ENCODE results near the gene MAN1A1.
"Not testable (repeated sequence)": the region's sequence is repeated elsewhere in the genome, so short reads cannot be mapped to it uniquely, and the experiment has no call there.

Gene MAN1A1

DNA sequence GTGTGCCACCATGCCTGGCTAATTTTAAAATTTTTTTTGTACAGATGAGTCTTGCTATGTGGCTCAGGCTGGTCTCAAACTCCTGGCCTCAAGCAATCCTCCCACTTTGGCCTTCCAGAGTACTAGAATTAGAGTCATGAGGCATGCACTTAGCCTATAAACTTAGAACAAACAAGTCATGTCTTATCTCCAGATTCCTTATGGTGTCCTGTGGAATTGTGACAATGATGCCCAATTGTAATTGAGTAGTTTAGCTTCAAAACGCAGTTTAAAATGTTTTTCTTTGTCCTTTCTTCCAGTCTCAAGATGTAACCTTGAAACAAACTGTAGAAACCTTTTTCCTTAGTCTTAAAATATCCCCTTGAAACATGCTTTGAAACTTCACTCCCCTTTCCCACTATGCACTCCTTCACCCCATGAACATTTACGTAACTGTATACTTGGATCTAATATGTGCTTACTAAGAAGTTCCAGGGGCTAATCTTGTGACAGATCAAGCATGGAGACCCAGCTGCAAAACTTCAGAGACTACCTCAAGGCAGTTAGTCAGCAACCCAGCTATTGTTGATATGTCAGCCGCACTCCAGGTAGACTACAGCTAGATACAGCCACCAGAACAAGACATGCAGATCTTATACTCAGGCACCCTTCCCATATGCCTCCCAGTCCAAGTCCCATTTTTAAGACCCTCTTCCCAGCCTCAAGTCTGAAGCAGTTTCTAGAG is 46.2 kb downstream of the MAN1A1 start:
- no peak for DNase-seq (ENCODE audit: low spot score)
- in situ Hi-C loops (cut with MboI; ENCODE audit: low sequenced_read_pairs, unreplicated experiment), result no loop called here
- TF ChIP-seq, protein P1, sequence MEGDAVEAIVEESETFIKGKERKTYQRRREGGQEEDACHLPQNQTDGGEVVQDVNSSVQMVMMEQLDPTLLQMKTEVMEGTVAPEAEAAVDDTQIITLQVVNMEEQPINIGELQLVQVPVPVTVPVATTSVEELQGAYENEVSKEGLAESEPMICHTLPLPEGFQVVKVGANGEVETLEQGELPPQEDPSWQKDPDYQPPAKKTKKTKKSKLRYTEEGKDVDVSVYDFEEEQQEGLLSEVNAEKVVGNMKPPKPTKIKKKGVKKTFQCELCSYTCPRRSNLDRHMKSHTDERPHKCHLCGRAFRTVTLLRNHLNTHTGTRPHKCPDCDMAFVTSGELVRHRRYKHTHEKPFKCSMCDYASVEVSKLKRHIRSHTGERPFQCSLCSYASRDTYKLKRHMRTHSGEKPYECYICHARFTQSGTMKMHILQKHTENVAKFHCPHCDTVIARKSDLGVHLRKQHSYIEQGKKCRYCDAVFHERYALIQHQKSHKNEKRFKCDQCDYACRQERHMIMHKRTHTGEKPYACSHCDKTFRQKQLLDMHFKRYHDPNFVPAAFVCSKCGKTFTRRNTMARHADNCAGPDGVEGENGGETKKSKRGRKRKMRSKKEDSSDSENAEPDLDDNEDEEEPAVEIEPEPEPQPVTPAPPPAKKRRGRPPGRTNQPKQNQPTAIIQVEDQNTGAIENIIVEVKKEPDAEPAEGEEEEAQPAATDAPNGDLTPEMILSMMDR (IDR thresholded peaks at IDR 0.05; ENCODE audit: borderline replicate concordance, control extremely low read depth, extremely low read depth, insufficient read depth, missing control alignments), result no peak

DNA sequence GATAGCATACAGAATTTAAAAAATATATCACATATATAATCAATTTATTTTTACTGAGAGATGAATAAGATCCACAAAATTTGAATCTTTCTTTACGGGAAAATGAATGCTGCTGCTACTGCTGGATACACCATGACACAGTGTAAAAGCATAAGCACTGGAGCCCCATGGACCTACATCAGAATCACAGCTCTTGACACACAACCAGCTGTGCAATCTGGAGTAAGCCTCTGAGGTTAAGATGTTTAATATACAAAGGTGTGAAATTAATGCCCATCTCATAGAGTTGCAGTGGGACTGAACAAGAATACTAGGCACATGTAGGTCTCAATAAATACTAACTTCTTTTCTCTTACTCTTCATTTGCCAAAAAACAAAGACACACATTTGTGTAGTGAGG is 48.1 kb downstream of the MAN1A1 start:
- in situ Hi-C loops (cut with MboI; ENCODE audit: low sequenced_read_pairs, unreplicated experiment), result no loop called here
- no peak for DNase-seq (ENCODE audit: low spot score)

DNA sequence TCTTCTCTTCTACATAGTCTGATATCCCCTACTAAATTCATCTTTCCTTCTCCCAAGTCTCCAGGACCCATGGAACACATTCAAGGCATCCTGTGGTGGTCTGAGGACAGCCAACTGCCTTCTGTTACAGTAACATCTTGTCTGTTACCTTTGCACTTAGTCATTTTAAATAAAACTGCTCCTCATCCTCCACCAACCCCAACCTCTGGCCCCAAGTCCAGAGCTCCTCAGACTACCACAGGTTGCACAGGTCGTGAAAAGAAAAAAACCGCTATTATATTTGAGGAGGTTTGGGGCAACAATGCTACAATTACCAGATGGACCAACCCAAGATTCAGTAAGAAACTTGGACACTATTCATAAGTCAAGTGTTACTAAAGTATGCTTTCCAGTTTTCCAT is 49.9 kb downstream of the MAN1A1 start:
- in situ Hi-C loops (cut with MboI; ENCODE audit: low sequenced_read_pairs, unreplicated experiment), result no loop called here

More for the DNA sequence above, 48.1 kb downstream of the MAN1A1 start:
- TF ChIP-seq, protein P1 (IDR thresholded peaks at IDR 0.05; ENCODE audit: borderline replicate concordance, control extremely low read depth, extremely low read depth, insufficient read depth, missing control alignments), result no peak

DNA sequence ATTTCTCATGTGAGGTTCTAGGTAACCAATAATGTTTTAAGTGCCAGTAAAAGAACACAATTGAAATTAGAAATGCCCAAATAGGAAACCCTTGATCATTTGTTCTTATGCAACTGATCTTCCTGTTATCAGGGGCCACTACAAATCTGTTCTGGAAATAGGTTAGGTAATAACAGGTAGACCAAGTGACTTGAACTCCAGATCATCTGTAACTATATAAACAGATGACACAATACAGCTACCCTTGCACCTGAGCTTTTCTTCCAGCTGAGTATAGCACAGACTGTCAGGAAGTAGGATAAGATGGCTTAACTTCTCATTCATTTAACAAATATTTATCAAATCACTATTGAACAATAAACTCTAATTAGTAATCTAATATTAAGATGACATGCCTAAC is 52.5 kb downstream of the MAN1A1 start:
- in situ Hi-C loops (cut with MboI; ENCODE audit: low sequenced_read_pairs, unreplicated experiment), result no loop called here
- DNase-seq (ENCODE audit: low spot score), result no peak
- TF ChIP-seq, protein P1 (IDR thresholded peaks at IDR 0.05; ENCODE audit: borderline replicate concordance, control extremely low read depth, extremely low read depth, insufficient read depth, missing control alignments), result no peak

More for the DNA sequence above, 49.9 kb downstream of the MAN1A1 start:
- TF ChIP-seq, protein P1 (IDR thresholded peaks at IDR 0.05; ENCODE audit: borderline replicate concordance, control extremely low read depth, extremely low read depth, insufficient read depth, missing control alignments), result no peak
- DNase-seq (ENCODE audit: low spot score), result no peak

DNA sequence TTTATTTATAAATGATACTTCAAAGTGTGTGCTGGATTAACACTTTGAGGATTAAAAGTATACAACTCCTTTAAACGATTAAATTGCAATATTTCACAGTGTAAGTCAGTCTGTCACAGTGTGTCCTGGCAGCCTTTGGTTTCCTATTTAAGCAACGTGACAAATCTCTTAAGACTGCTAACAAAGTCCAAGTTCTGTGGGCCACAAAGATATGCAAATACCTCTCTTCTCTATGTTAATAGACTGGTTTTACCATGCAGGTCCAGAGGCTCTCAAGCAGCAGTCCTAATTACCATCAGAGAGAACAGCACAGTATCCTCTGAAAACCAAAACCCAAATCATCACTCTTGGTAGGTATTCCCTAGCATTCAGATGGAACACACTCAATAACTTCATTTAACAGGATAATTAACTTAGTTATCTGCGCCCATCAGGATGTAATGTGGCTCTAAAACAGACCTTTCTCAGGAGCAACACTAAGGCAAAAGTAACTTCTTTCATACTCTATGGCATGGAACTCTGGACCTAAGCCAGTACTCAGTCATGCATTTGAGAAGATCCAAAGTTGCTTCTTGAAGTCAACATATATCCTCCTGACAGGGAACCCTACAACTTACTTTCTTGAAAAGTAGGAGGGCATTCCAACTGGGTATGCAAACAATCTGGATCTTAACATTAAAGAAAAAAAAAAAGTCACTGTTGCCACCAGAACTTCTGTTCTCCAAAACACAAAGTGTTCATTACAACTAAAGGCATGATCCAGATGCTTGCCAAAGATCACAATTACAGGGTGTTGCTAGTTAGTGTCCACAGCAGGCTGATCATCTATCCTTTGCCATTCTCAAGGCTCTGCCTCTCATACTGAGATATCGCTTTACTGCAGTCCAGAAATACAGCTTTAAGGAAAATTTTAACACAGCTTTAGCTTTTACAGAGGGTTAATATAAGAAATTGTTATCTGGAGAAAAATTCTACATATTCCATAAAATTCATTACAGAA is 53.2 kb downstream of the MAN1A1 start:
- DNase-seq (ENCODE audit: low spot score), result no peak
- in situ Hi-C loops (cut with MboI; ENCODE audit: low sequenced_read_pairs, unreplicated experiment), result no loop called here
- TF ChIP-seq, protein P1 (IDR thresholded peaks at IDR 0.05; ENCODE audit: borderline replicate concordance, control extremely low read depth, extremely low read depth, insufficient read depth, missing control alignments), result no peak

DNA sequence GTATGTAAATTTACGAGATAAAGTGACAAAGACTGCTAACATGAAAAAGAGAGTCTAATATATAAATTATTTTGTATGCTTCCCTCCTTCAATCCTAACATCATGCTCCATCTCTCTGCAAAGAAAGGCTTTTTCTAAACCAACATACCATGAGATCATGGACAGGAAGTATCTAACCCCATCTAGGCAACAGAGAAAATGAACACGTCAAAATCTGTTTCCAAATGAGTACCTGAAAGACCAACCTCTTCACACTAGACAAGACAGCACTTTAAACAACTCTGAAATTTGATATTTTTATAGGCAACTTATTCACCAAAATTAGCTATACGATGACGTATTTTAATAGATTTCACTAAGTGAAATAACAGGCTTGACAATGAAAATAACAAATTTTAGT is 54.6 kb downstream of the MAN1A1 start:
- in situ Hi-C loops (cut with MboI; ENCODE audit: low sequenced_read_pairs, unreplicated experiment), result no loop called here
- TF ChIP-seq, protein P1 (IDR thresholded peaks at IDR 0.05; ENCODE audit: borderline replicate concordance, control extremely low read depth, extremely low read depth, insufficient read depth, missing control alignments), result no peak
- DNase-seq (ENCODE audit: low spot score), result no peak

DNA sequence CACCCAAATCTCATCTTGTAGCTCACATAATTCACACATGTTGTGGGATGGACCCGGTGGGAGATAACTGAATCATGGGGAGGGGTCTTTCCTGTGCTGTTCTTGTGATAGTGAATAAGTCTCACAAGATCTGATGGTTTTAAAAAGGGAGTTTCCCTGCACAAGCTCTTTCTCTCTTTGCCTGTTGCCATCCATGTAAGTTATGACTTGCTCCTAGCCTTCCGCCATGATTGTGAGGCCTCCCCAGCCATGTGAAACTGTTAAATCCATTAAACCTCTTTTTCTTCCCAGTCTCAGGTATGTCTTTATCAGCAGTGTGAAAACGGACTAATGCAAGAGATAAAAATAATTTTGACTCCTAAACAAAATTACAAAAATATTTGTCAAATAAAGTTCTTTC is 58.5 kb downstream of the MAN1A1 start:
- in situ Hi-C loops (cut with MboI; ENCODE audit: low sequenced_read_pairs, unreplicated experiment); DNase-seq (ENCODE audit: low spot score): not testable (repeated sequence)

Data from GM13976 (cell line).